GM19043 (cell line): ENCODE data around the gene TGFBR3.
"Not testable (repeated sequence)": the region's sequence is repeated elsewhere in the genome, so short reads cannot be mapped to it uniquely, and the experiment has no call there.

Source experiments
- ATAC-seq: cut with Tn5 transposase; IDR thresholded peaks from one replicate; pipeline ENCODE4 v1.9.1; 2021; ENCODE audit warnings: low read depth; ENCODE audit not compliant: unreplicated experiment

The TGFBR3 gene

DNA sequence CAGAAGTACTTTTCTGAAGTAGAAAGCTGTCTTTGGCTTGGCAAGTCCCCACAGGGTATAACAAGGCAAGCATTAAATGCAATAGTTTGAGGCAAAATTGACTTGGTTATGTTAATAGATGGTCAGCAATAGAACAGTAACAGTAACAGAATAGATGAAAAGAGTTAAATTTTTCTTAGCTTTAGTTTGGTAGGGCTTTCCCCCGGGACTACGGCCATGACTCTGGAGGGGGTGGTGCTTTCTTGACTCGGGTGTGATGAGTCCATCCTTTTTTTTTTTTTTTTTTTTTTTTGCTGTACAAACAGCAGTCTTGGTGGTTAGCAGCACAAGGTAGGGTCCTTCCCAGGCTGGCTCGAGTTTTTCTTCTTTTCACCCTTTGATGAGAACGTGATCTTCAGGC is 219.3 kb downstream of the TGFBR3 start:
- ATAC-seq, result not testable (repeated sequence)

DNA sequence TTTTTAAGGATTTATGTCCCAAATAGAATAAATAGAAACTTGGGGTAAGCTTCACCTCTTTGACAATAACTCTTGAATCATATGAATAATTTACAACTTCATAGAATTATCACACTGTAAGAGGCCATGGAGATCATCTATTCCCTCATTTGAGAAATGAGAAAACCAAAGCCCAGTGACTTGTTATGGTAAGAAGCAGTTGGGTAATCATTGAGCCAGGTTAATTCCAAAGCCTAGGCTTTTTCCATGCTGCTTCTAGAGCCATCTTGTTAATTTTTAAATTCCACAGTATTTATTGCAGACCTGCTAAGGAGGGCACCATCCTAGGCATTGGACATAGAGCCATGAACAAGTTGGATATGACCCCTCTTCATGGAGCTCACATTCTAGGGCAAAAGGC is 224.8 kb downstream of the TGFBR3 start:
- ATAC-seq, result no peak

DNA sequence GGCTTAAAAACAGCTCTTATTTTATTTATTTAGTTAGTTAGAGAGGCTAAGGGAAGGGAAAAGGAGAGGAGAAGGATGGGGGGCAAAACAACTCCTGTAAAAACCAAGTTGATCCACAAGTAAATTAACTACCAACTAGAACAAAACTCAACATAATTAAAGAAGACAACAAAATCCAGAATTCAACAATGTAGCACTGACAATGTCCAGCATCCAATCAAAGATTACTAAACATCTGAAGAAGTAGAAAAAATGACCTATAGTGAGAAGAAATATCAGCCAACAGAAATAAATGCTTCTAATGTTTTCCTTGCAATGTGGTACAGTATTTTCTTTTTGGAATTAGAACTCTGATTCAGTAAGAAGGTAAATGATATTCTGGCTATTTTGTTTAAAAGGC is 225.2 kb downstream of the TGFBR3 start:
- no peak for ATAC-seq

DNA sequence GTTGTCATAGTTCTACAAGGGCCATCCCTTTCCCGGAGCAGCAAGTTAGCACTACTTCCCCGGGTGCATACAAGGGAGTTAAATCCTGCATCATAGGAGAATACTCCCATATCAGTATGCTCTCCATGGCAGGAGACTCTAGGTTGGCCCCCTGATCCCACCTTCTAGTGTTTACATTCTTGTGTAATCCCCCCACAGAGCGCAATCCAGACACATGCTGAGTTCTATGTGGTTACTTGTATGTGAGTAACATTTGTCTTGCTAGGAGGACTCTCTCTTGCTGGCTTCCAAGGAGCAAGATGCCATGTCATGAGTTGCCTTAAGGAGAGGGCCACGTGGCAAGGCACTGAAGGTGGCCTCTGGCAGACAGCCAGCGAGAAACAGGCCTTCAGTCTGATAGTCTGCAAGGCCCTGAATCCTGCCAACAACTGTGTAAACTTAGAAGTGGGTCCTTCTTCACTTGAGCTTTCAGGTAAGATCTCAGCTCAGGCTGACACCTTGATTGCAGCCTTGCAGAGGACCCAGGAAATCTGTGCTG is 230.0 kb downstream of the TGFBR3 start:
- ATAC-seq, result no peak

DNA sequence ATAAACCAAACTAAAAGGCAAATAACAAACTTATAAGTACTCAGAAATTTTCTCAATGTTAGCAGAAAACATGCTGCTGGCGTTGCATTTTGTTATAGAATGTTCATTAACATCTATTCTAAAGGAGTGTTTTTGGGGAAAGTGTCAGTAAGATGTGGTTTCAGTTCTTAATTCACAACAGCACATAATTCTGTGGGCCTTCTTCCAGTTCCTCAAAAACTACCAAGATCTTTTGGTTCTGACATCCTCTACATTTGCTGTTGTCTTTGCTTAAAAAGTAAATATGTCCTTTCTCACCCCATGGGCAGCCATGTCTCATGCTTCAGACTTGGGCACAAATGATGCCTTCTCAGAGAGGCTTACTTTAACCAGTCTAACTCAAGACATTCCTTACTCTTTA is 232.8 kb downstream of the TGFBR3 start:
- no peak for ATAC-seq

DNA sequence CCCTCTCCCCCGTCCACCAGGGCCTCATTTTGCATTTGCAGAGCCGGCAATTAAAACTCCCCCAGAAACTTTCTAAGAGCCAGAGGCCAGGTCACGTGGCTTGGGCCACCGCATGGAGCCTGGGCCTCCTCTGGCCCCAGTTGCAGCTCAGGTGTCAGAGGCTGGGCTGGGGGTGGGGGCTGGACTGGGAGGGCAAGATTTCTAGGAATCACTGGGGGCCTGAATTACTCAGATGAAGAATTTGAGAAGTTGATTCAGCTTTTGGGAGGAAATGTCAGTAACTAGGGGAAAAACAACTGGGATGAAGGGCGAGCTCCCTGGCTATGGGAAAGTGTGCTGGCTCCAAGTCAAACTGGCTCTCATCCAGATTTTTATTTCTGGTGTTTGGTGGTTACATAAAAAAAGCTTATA is 234.3 kb downstream of the TGFBR3 start:
- no peak for ATAC-seq

DNA sequence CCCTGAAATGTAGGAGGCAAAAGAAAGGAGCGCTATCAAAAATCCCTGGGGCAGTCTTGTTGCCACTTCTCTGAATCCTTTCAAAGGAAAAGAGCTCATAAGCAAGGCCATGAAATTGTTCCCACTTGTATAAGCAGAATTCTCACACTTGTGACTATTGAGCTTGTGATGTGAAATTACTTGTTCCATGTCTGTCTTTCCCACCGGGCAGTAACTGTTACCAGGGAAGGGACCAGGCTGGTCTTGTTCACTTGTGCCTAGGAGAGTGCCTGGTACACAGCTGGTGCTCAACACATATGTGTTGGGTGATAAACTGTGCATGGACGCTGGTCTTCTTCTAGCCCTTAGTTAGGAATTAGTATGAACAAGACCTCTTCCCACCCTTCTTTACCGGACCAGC is 234.7 kb downstream of the TGFBR3 start:
- no peak for ATAC-seq

DNA sequence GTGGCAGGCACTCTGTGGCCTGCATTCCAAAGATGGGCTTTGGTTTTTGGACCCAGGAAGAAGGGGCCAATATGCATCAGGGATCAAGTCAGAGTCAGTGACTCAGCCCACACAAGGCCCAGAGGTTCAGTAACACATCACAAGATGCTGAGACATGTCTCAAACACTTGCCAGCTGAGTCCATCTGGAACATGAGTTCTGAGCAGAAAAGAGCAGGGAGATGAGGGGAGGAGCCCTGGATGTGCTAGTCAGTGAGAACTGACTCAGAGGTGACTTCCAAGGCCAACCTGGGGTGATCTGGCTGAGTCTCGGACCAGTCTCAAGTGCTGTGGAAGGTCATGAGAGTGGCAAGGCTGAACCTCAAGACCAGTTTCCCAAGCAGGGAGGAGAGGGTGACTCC is 235.2 kb downstream of the TGFBR3 start:
- ATAC-seq, result no peak

DNA sequence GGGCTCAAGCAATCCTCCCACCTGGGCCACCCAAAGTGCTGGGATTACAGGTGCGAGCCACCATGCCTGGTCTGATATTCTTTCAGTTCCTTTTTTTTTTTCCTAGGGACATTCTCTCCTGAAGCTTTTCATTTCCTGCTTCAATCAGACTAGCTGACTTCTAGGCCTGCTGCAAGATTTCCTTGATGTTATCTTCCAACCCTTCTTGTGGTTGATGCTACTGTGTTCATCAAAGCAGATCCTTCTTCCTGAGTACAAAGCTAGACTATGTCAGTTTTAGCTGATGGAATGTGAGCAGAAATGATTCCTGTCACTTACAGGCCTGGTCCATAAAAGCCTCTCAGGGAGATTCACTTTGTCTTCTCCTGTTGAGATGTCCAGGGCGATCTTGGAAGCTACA is 238.9 kb downstream of the TGFBR3 start:
- no peak for ATAC-seq

DNA sequence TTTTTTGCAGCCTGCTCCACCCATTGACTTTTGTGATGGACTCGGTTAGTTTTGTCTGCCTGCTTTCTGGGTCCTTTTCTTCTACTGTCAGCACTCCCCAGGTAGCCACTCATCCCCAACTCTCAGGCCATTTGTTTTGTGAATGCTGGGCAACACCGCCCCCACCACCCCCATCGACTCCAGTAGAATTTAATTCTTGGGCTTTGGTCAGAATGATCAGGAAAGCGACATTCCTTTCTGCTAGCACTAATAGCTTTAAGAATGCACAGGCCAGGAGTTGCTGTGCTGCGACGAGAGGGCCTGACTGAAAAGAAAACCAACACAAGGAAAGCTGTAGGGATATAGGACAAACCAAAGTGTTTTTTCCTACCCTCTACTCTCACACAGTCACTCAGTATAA is 240.9 kb downstream of the TGFBR3 start:
- ATAC-seq, result no peak

DNA sequence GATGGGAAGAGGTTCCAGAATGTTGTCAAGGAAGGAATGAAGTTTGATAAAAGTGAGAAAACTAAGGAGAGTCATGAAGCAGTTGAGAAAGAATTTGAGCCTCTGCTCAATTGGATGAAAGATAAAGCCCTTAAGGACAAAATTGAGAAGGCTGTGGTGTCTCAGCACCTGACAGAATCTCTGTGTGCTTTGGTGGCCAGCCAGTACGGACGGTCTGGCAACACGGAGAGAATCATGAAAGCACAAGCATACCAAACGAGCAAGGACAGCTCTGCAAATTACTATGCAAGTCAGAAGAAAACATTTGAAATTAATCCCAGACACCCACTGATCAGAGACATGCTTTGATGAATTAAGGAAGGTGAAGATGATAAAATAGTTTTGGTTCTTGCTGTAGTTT is 242.5 kb downstream of the TGFBR3 start:
- ATAC-seq, result no peak

DNA sequence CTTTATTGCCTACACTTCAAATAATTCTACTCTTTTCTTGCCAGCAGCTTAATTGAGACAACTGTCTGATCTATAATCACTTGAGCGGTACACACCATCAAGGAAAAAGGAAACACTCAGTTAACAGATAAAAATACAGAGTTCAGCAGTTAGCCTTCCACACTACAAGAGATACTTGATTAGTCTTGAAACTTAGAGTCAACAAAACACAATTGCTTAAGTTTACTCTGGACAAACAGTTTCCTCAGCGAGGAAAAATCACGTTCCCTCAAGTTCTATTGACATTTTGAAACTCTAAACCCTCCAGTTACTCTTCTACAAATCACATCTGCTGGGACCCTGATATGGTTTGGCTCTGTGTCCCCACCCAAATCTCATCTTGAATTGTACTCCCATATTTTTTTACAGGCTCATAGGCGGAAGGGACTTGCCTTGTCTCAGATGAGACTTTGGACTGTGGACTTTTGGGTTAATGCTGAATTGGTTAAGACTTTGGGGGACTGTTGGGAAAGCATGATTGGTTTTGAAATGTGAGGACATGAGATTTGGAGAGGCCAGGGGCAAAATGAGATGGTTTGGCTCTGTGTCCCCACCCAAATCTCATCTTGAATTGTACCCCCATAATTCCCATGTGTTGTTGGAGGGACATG is 244.9 kb downstream of the TGFBR3 start:
- no peak for ATAC-seq

DNA sequence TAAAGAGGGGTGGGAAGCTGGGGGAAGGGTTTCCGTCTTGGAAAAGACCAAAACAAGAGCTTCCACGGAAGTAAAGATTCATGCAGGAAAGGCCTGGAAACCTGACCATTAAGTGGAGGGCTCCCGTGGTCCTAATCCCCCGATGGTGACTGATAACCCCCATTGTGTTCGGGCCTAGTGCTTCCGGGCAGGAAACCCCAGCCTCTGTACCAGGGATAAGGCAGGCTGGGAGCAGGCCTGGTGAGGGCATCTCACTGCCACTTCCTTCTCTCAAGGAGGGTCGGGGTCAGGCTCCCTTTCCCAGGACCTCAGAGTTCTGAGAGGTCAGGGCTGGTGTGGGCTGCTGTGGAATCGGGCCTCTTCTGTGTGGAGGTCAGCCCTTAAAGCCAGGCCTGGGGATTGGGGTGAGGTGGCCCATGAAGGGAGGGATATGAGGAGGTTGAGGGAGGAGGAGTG is 248.4 kb downstream of the TGFBR3 start:
- ATAC-seq, result no peak

DNA sequence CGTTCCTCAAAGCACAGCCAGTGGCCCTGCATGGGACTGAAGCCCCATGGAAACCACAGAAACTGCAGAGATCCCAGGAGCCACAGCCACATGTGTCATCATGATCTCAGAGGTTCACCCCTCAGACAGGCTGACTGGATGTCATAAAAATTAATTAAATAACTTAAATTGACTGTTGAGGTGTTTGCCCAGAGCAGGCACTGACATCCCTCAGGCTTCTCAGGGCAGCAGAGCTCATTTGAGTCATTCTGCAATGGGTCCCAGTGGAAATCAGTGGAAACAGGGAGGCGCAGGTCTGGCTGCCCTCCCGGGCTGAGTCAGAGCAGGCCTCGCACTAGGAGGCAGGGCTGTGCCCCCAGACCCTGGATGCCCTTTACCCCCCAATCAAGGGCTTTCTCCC is 250.2 kb downstream of the TGFBR3 start:
- no peak for ATAC-seq

DNA sequence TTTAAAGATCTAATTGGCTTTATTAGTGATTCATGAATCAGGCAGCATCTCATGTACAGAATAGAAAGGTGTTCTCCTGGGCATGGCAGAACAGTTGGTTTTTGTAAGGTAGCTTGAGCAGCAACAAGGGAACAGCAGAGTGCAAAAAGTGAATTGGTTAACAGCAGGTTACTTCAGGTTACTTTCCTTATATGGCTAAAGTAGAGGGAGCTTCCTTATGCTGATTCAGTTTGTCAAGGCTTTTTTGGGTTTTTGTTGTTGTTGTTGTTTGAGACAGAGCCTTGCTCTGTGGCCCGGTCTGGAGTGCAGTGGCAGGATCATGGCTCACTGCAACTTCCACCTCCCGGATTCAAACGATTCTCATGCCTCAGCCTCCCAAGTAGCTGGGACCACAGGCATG is 252.5 kb downstream of the TGFBR3 start:
- no peak for ATAC-seq

DNA sequence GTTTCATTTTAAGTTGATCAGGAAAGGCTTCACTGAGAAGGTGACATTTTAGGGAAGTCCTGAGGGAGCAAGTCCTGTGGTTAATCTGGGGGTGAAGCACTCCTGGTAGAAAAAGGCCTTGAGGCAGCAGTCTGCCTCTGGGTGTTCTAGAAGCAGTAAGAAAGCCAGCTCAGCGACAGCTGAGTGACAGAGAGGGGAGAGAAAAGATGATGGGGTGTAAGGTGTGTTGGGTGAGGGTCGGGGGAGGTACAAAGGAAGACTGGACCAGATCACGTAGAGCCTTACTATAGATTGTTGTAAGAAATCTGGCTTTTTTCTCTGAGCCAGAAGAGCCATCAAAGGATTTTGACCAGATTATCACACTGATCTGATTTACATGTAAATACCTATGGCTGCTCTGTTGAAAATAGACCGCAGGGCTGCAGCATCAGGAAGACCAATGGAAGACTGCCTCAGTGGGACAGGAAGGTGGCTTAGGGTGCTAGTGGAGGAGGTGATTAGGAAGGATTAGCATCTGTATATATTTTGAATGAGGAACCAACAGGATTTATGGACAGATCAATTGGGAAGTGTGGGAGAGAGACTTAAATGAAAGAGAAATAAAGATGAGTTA is 254.1 kb downstream of the TGFBR3 start:
- ATAC-seq, result no peak

DNA sequence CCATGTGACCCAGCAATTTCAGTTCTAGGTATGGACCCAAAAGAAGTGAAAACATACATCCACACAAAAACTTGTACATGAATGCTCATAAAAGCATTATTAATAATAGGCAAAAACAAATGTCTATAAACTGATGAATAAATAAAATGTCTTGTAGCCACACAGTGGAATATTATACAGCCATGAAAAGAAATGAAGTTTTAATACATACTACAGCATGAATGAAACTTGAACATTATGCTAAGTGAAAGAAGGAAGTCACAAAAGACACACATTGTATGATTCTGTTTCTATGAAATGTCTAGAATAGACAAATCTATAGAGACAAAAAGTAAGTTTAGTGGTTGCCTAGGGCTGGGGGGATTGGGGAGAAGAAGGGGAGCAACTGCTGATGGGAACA is 255.1 kb downstream of the TGFBR3 start:
- no peak for ATAC-seq
